ENCODE measurements around the gene CFAP74.

CFAP74 gene

DNA sequence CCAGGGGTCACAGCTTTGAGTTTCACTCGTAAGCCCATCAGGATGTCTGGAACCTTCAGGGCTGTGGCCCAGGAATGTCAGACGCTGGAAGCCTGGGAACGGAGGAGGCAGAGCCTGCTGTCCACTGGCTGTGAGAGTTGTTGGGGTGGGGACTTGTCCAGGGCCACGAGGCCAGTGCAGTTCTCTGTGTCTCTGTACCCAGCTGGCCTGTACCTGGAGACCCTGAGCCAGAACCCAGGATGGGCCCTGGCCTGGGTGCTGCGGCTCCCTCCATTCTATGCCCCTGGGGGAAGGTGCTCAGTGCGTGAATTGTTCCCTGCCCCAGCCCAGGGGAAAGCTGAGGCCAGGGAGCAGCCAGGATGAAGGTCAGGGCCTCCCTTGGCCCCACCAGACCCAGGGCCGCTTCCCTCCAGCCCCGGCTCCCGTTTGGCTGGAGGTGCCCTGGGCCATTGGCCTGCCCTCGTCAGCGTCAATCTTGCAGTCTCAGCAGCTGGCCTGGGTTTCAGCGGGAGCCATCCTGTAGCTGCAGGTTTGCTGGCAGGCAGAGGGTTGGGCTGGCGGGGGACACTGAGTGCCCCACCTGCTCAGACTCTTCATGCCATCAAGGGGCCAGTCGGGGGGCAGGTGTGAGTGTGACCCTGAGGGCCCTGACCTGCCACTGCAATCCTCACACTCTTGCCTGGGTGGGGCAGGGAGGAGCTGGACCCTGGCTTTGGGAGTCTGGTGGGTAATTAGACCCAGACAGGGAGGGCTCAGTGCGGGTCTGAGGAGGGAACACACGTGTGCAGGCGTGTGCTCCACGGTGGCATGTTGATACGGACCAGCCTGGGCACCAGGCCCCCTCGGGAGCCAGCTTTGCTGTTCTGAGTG, 89.2 kb downstream of the CFAP74 start:
- DNase-seq: no peak

DNA sequence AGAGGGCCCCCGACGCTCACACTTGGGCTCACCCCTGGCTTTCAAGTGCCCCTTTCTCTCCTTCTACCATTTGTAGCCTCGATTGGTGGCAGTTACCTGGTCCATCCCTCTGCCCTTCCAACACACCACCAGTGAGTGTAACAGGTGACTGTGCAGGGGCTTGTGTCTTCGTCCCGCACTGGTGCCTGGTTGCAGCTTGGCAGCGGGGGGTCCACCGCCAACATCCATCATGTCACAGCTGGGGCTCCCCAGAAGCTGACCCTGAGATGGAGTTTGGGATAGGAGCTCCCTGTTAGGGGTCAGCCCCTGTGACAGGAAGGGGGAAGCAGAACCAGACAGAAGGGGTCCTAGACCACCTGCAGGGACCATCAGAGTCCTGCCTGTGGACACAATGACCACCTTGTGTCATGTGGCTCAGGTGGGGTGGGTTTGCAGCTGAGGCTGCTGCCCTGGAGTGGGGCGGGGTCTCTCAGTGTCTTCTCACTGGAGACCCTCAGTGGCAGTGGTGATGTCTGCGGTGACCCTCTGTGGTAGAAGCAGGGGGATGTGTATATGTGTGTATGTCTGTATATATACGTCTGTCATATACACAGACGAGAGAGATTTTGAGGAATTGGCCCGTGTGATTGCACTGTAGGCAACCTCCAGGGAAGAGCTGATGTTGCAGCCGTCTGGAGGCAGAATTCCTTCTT, 92.1 kb downstream of the CFAP74 start:
- DNase-seq: no peak

DNA sequence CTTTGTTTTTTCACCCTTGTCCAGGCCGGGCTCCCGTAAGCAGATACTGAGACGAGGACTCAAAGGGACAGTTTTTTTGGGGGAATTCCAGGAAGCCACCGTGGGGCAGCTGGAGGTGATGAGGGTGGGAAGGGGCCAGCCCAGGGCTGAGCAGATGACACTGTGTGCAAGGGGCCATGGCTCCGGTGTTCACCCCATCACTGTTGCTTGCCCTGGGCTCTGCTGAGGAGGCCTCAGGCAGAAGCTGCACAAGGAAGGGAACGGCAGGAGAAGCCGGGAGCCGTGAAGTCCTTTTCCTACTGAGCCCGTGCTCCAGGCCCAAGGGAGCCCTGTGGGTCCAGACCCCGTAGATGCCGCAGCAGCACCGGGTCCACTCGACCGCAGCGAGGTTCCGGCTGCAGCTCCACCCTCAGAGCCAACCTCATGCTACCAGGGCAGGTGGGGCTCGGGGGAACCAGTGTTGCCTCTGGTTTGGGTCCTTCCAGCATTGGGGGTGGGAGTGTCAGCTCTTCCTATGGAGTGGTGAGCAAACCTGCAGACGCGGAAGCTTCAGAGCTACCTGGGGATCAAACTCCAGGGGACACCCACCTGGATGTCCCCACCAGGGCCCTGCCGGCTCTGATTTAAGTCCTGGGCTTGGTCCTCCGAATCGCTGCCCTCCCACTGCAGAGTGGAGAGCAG, 92.8 kb downstream of the CFAP74 start:
- no peak for DNase-seq

DNA sequence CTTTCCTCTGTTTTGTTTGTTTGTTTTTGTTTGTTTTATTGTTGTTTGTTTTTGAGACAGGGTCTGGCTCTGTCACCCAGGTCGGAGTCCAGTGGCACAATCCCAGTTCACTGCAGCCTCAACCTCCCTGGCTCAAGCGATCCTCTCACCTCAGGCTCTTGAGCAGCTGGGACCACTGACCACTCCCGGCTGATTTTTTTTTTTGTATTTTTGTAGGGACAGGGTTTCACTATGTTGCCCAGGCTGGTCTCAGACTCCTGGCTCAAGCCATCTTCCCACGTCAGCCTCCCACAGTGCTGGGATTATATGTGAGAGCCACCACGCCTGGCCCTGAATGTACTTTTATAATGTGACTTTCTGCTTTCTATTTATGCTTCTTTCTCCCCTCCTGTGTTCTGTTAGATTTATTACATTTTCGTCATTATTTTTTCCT, 93.5 kb downstream of the CFAP74 start:
- DNase-seq: no peak

DNA sequence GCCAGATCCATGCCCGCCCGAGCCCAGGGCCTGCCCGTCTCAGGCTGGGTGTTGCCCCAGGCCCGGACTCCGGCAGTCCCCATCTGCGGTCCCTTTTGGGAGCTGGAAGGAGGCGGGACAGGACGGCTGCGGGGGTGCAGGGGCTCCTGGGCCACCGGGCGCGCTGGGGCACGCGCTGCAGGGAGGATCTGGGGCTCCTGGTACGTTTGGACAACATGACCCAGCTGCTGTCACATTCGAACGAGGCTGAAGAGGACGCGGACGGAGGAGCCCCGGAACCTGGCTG, 95.1 kb downstream of the CFAP74 start:
- DNase-seq: no peak

DNA sequence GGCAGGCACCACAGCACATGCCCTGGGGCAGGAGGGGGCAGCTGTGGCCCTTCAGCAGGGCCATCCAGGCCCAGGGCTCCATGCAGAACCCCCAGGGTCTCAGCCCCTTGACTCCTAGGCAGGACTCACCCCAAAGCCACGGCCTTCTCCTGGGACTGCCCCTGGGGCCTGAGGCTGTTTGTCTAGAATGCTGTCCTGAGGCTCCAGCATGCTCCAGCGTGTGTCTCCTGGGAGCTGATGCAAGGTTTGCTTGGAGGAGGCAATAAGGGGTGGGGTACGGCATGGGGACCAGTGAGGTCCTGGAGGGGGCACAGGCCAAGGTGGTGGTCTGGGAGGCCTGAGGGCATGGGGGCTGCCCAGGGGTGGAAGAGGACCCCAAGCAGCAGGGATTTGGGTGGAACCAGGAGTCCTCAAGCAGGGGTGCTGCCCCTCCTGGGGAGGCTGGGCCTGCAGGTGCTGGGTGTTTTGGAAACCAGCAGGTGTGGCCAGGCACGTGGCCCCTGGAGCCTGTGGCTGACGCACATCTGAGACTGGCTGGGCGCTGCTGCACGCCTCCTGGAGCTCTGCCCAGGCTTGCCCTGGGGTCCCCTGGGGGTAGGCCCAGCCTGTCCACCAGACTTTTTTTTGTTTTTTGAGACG, 96.4 kb downstream of the CFAP74 start:
- DNase-seq: peak; percentile 39

DNA sequence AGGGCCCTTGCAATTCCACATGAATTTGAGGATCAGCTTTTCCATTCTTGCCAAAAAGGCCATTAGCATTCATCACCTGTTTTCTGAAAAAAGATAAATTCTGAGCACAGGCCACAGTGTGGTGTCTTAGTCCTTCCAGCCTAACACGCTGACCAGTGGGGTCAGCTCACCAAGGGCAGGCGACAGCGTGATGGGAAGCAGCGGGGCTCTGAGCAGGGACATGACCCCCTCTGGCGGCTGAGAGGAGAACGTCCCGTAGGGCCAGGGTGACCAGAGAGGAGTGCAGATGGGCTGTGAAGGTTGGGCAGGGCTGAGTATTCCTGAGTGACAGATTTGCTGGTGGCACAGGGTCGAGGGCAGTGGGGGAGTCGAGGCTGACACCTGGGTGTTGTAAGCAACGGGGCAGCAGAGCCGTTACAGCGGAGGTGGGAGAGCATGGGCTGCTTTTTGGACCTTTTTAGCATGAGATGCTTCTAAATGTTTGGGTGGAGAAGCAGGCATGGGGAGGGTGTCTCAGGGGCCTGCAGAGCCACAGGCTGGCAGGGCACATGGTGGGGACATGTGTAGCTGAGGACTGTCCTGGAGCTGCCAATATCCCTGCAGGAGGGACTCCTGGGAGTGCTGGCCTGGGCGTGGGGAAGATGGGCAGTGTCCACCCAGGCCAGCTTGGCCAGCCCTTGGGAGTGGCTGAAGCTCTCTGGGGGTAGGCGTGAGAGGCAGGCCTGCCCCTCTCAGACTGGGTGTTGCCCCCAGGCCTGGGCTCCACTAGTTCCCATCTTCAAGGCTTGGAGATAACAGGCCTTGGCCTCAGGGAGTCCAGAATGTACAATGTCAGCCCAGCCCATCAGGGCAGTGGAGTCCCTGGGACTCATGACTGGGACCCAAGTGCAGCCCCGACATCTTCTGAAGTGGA, 97.1 kb downstream of the CFAP74 start:
- peak; percentile 34 for DNase-seq

DNA sequence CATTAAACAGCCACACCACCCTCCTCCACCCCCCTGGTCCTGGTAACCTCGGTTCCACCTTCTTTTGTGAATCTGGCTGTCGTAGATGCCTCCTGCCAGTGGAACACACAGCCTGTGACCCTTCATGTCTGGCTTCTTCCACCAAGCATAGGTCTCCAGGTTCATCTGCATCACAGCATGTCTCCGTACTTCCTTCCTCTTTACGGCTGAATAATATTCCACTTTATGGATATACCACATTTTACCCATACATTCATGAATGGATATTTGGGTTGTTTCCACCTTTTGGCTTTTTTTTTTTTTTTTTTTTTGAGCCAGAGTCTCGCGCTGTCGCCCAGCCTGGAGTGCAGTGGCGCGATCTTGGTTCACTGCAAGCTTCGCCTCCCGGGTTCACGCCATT, 100.4 kb downstream of the CFAP74 start:
- no peak for DNase-seq

DNA sequence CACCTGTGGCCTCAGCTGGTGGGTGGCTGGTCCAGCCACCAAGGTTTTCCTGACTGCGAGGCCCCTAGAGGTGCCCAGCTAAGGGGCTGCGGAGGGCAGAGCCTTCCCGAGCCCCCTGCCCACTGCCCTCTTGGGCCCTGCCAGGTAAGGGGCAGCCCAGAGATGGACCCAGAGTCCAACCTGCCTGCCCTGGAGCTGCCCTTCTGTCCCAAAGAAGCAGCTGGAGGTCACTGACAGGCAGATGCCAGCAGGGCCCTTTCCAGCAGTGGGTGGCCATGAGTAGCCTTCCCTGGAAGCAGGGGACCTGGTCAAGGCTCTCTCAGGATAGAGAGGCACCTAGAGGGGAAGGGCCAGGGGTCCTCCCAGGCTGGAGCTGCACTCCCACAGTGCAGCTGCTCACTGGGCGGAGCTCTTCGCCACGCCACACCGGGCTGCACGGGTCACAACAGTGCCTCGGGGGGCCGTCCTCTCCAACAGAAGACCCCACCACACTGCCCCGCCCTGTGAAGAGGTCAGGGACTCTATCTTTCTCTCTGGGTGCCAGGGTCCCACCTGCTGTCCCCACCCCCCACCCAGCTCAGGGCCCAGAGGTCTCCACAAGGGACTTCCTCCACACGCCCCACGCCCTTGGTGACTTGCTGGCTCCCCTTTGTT, 101.8 kb downstream of the CFAP74 start:
- DNase-seq: no peak

DNA sequence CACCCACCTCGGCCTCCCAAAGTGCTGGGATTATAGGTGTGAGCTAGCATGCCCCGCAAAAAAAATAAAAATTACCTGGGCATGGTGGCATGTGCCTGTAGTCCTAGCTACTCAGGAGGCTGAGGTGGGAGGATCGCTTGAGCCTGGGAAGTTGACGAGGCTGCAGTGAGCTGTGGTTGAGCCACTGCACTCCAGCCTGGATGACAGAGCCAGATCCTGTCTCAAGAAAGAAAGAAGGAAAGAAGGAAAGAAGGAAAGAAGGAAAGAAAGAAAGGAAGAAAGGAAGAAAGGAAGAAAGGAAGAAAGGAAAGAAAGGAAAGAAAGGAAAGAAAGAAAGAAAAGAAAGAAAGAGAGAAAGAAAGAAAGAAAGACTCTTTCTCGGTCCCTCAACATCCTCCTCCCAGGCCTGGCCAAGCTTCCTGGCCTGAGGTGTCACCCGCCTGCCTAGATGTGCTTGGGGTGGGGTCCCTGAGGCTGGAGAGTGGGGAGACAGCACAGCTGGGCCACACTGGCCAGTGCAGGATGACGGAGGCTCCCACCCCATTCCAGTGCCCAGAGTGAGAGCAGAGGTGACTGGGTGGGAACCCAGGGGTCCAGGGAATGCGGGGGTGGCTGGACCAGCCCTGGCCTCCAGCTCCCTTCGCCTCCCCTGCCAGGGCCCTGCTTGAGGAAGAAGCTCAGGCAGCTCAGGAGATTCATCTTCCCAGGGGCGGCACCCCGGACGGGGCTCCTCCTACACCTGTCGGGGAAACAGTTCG, 102.5 kb downstream of the CFAP74 start:
- DNase-seq: no peak

DNA sequence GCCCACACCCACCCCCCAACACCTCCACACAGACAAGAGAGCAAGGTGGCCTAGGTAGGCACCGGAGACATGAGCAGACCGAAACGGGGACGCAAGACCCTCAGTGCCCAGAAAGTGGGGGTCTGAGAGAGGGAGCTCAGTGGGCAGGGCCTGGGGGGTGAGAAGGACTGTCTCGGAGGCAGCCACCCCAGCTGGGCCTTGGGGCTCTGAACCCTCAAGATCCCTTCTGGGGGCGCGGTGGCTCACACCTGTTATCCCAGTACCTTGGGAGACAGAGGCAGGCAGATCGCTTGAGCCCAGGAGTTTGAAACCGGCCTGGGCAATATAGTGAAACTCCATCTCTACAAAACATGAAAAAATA, 103.6 kb downstream of the CFAP74 start:
- no peak for DNase-seq

DNA sequence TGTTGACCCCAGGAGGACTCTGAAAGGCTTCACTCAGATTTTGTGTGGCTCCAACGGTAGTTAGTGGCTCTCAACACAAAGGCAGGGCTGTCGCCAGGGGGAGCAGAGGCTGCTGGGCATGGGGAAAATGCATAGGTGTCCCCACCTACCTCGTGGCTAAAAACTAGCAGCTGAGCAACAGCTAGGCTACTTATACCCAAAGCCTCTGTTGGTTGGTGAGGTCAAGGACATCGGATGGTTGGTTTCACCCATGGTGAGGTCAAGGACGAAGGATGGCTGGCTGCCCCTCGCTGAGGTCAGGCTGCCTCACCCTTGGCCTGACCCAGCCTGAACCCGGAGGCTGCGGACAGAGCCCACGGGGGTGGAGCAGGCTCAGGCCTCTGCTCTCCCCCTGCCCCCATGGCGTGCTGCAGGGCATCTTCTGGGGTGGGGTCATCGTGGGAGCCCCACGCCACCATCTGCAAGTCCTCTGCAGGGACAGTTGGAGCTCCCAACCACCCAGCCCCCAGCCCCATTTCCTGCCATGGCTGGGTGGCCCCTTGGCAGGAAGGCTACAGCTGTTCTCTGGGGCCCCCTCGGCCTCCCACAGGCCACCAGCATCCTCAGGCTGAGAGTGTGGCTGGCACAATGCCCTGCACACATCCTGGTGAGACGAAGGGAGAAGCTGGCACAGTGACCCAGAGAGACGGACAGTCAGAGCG, 104.2 kb downstream of the CFAP74 start:
- no peak for DNase-seq

DNA sequence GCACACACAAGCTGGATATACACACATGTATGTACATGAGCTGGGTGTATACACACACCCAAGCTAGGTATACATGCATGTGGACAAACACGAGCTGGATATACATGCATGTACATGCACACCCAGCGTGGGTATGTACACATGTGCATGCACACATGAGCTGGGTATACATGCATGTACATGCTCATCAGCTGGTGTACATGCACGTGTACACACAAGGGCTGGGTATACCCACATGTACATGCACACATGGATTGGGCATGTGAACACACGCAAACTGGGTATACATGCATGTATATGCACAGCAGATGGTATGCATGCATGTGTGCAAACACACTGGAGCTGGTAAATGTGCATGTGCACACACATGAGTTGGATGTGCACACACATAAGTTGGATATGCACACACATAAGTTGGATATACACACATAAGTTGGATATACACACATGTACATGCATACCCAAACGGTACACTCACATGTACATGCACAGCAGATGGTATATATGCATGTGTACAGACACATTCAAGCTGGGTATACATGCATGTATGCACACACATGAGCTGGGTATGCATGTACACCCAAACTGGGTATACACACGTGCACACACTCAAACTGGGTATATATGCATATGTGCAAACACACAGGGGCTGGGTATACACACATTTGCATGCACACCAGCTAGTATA, 105.2 kb downstream of the CFAP74 start:
- DNase-seq: no peak

DNA sequence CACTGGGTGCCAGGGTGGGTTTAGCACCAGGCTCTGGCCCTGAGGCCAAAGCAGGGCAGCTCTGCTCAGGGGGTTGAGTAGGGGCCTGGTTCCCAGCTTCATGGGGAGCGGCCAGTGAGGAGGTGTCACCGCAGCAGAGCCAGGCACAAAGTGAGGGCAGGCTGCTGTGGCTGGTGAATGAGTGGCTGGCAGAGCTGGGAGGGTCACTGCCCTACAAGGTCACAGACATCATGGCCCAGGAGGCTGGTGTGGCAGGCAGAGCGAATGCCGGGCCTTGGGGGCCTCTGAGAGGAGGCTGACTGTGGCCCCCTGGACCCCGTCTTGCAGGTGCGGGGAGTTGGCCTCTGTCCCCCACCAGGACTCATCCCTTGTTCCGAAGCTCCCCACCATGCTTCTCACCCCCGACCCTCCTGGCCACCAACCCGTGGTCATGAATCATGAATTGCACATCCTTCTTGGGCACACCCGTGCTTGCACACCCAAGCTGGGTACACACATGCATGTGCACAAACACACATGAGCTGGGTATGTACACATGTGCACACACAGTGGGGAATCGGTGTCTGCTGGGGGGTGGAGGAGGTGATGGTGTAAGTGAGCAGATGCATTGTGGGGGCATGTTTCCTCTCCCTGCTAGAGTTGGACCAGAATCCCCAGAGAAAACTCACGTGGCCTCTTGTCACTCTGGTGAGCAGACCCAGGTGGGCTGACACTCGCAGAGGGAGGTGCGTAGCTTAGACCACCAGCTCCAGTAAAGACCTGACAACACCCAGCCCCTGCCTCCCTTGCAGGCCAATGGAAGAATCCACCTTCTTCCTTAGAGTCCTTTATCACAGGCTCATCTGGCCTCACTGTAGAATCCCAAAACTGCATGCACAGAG, 107.9 kb downstream of the CFAP74 start:
- DNase-seq: no peak

DNA sequence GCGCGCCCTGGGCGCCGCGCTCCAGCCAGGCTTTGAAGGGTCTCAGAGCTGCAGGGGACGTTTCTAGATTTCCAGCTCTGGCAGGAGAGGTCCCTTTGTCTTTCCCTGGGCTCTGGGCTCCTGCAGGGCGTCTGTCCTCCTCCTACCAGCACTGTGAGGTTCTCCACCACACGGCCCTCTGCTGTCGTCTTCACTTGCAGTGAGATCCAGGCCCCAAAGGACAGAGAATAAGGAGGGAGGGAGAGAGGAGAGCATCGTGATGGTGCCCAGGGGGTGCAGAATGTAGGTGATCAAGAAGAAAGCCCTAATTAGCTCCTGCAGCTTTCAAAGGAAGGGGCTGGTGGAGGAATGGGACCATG, 108.5 kb downstream of the CFAP74 start:
- DNase-seq: no peak

DNA sequence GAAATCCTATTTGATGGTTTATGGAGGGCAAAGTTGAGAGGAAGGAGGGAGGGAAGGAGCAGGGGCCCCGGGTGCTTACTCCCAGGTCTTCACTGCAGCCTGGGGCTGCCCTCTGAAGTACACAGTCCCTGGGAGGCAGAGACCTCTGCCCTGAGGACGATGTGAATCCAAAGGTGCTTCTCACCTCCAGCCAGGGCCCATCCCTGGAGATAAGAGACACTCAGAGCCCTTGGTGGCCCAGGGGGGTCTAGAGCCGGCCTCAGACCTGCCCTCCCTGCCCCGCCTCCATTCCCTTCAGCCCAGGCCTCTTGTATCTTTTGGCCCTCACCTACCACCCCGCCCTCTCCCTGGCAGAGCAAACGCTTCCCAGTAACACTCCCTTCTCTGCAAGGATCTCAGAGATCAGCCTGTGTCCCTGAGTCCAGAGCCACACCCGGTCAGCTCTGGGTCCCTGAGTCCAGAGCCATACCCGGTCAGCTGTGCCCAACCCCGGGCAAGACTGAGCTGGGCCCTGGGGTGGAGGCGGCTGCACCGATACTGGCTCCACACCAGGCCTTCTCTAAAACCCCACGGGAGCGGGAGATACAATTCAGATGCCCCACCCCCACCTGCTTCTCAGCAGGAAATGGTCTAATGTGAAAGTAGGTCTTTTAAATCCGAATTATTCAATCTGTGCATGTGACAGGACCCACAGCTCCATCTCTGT, 109.1 kb downstream of the CFAP74 start:
- no peak for DNase-seq

DNA sequence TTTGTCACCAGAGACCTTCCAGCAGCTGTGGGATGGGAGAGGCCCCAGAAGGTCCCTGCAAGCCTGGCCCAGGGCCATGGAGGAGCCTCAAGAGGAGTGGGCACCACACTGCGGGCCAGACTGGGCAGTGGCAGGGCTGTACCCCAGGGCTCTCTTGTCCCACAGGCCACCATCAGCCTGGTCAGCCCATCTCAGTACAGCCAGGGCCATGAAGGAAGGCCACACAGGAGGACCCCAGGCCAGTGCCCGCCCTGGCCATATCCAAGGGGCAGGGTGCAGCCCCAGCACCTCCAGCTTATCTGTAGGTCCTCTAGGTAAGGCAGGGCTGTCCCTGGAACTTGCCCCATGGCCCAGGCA, 109.6 kb downstream of the CFAP74 start:
- no peak for DNase-seq

DNA sequence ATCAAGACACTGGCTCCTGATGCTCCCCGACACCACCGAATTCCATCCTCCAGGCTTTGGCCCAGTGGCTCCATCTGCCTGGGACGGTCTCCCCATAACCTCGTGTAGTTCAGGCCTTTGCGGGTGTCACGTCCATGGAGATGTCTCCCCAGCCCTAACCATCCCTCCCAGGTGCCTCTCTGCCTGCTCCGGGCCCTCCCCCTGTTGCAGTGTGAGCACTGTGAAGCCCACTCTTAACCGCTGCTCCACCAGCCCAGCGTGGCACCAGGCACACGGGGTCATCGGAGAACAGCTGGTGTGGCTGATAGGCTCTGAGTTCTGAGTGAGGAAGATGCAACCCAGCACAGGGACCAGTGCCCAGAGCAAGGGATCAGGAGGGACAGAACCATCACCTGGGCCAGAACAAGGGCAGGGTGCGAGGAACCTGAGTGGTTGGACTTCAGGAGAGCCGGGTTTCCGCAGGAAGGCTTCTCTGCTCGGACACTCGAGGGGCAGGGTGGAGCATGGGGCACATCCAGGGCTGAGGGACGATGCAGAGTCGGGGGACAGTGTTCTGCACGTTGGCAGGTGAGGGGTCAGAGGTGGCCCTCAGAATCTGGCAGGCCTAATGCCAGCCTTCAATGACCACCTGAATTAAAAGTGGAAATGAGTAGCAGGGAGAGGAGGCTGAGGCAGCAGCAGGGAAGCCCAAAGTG, 110.1 kb downstream of the CFAP74 start:
- DNase-seq: no peak
